ENCODE data around the gene RNF215.
A peak's percentile ranks its signal among the peaks of the same experiment; 100 is the strongest.
"Not testable (repeated sequence)": the region's sequence is repeated elsewhere in the genome, so short reads cannot be mapped to it uniquely, and the experiment has no call there.

RNF215 gene

GRCh38 chr22:30361916-30362650 lies 25.1 kb downstream of the RNF215 start:
- DNase-seq (ENCODE audit: low read depth in 2 of 2), result no peak

GRCh38 chr22:30358541-30358940 lies 28.7 kb downstream of the RNF215 start:
- DNase-seq (ENCODE audit: low read depth in 2 of 2), result no peak

GRCh38 chr22:30357650-30358215 lies 29.5 kb downstream of the RNF215 start:
- no peak for DNase-seq (ENCODE audit: low read depth in 2 of 2)

GRCh38 chr22:30357236-30357570 lies 30.0 kb downstream of the RNF215 start:
- DNase-seq (ENCODE audit: low read depth in 2 of 2), result no peak

- DNase-seq (ENCODE audit: low read depth in 2 of 2), result peak; percentile 84 to 85
Observed at GRCh38 chr22:30356449-30357235, 30.6 kb downstream of the RNF215 start, which contains the start of the genes CCDC157 and SF3A1. Gene CCDC157, plus strand, starts transcription at chr22:30357007. Its CDS starts 8,994 bp downstream, at chr22:30366001. Gene SF3A1, minus strand, starts transcription at chr22:30356894. Its CDS starts 102 bp downstream, at chr22:30356792.

GRCh38 chr22:30354644-30355043 lies 32.6 kb downstream of the RNF215 start:
- DNase-seq (ENCODE audit: low read depth in 2 of 2), result no peak

GRCh38 chr22:30351226-30351625 lies 36.0 kb downstream of the RNF215 start:
- DNase-seq (ENCODE audit: low read depth in 2 of 2), result no peak

GRCh38 chr22:30348809-30349208 lies 38.4 kb downstream of the RNF215 start:
- DNase-seq (ENCODE audit: low read depth in 2 of 2), result no peak

GRCh38 chr22:30348404-30348803 lies 38.8 kb downstream of the RNF215 start:
- DNase-seq (ENCODE audit: low read depth in 2 of 2), result no peak

GRCh38 chr22:30347255-30347892 lies 39.8 kb downstream of the RNF215 start:
- DNase-seq (ENCODE audit: low read depth in 2 of 2), result no peak

- peak in 1 of 2 donors; percentile 44 for DNase-seq (ENCODE audit: low read depth in 2 of 2)
Observed at GRCh38 chr22:30344447-30345200, 42.6 kb downstream of the RNF215 start.

- no peak for DNase-seq (ENCODE audit: low read depth in 2 of 2)
Observed at GRCh38 chr22:30340911-30341685, 46.1 kb downstream of the RNF215 start.

GRCh38 chr22:30338802-30339201 lies 48.4 kb downstream of the RNF215 start:
- DNase-seq (ENCODE audit: low read depth in 2 of 2), result no peak

- DNase-seq (ENCODE audit: low read depth in 2 of 2), result not testable (repeated sequence)
Observed at GRCh38 chr22:30338341-30338740, 48.9 kb downstream of the RNF215 start.

GRCh38 chr22:30337461-30337778 lies 49.8 kb downstream of the RNF215 start:
- DNase-seq (ENCODE audit: low read depth in 2 of 2), result no peak

- DNase-seq (ENCODE audit: low read depth in 2 of 2), result no peak
Observed at GRCh38 chr22:30336752-30337460, 50.3 kb downstream of the RNF215 start.

- DNase-seq (ENCODE audit: low read depth in 2 of 2), result no peak
Observed at GRCh38 chr22:30335236-30335635, 52.0 kb downstream of the RNF215 start.

GRCh38 chr22:30334646-30335045 lies 52.6 kb downstream of the RNF215 start:
- no peak for DNase-seq (ENCODE audit: low read depth in 2 of 2)

- DNase-seq (ENCODE audit: low read depth in 2 of 2), result no peak
Observed at GRCh38 chr22:30333707-30334087, 53.5 kb downstream of the RNF215 start.

GRCh38 chr22:30332994-30333706 lies 54.1 kb downstream of the RNF215 start:
- DNase-seq (ENCODE audit: low read depth in 2 of 2), result no peak
